H1 (cell line): ENCODE results near the gene ZNF677. TPM values are rescaled to one million over a fixed set of nuclear protein-coding genes. Genes with fewer than 3 reads are reported as not detected.

ENCODE experiments used
- CTCF ChIA-PET: fragments of 300-600 bp; sonication (Branson Sonifier 250); formaldehyde crosslinking; loops from one replicate; lab custom pipeline; 2021; ENCODE audit not compliant: partially characterized antibody; lab: Charles Lee
- POLR2A ChIA-PET: fragments of 300-600 bp; sonication (Branson Sonifier 250); formaldehyde crosslinking; loops from one replicate; lab custom pipeline; 2021; ENCODE audit warnings: inconsistent platforms; ENCODE audit not compliant: partially characterized antibody; lab: Charles Lee
- DNase-seq, 2 experiments: peaks; one replicate each; pipeline versions ENCODE4 v3.0.0 to v3.0.0-alpha.2; 2010 to 2022; ENCODE audit warnings: low spot score in 2 of 2, low read depth in 1 of 2, mixed read lengths in 1 of 2
- FAIRE-seq: peaks from 2 replicates; lab custom pipeline; 2011; peaks lifted over from hg19 to GRCh38; lab: Jason Lieb, UNC
- H2AFZ ChIP-seq: 2 replicates; pipeline ENCODE4 v1.8.1; 2012; ENCODE audit warnings: low read length, inconsistent platforms
- H2AK5ac ChIP-seq: 2 replicates; pipeline ENCODE4 v1.6.1; 2013; ENCODE audit warnings: low read depth, low read length
- H2BK120ac ChIP-seq: replicated peaks from 2 replicates; pipeline ENCODE3; 2013; ENCODE audit warnings: low read depth, low read length, inconsistent platforms
- H2BK12ac ChIP-seq: 2 replicates; pipeline ENCODE4 v1.6.1; 2013; ENCODE audit warnings: low read depth, low read length
- H2BK15ac ChIP-seq: 2 replicates; pipeline ENCODE4 v1.6.1; 2013; ENCODE audit warnings: low read length
- H2BK20ac ChIP-seq: 2 replicates; pipeline ENCODE4 v1.6.1; 2013; ENCODE audit warnings: low read length
- H2BK5ac ChIP-seq: 2 replicates; pipeline ENCODE4 v1.6.1; 2013; ENCODE audit warnings: low read depth, low read length
- H3K14ac ChIP-seq: 2 replicates; pipeline ENCODE4 v1.6.1; 2013; ENCODE audit warnings: inconsistent platforms; ENCODE audit not compliant: insufficient read length
- H3K18ac ChIP-seq: 2 replicates; pipeline ENCODE4 v1.6.1; 2013; ENCODE audit warnings: low read length; ENCODE audit errors: extremely low read depth
- H3K23ac ChIP-seq: 2 replicates; pipeline ENCODE4 v1.6.1; 2013; ENCODE audit warnings: inconsistent platforms; ENCODE audit not compliant: insufficient read length
- H3K23me2 ChIP-seq: 2 replicates; pipeline ENCODE4 v1.6.1; 2013; ENCODE audit warnings: low read depth, low read length
- H3K27ac ChIP-seq: 2 replicates; pipeline ENCODE4 v1.6.1; 2011; ENCODE audit warnings: low read depth, low read length, inconsistent platforms
- H3K27me3 ChIP-seq, 4 experiments: replicated peaks in 1 of 4; 1 replicate in 1 of 4; 2 replicates in 3 of 4; pipeline versions ENCODE4 v1.6.1 to v1.8.1; 2011 to 2013; ENCODE audit warnings: low read length in 3 of 4, mild to moderate bottlenecking in 3 of 4, inconsistent platforms in 2 of 4, mixed read lengths in 2 of 4, moderate library complexity in 1 of 4; ENCODE audit not compliant: control insufficient read depth in 3 of 4, insufficient read depth in 3 of 4; ENCODE audit errors: extremely low read depth in 1 of 4
- H3K36me3 ChIP-seq, 4 experiments: 2 replicates each; pipeline versions ENCODE4 v1.6.1 to v1.8.1; 2011 to 2013; ENCODE audit warnings: mild to moderate bottlenecking in 4 of 4, low read length in 3 of 4, moderate library complexity in 2 of 4, control low read depth in 1 of 4, inconsistent platforms in 1 of 4; ENCODE audit not compliant: insufficient read depth in 4 of 4, control insufficient read depth in 2 of 4
- H3K4ac ChIP-seq: replicated peaks from 2 replicates; pipeline ENCODE3; 2013; ENCODE audit warnings: low read length, low read depth, mixed read lengths, inconsistent platforms; ENCODE audit not compliant: insufficient read length
- H3K4me1 ChIP-seq, 4 experiments: replicated peaks in 1 of 4; 1 replicate in 1 of 4; 2 replicates in 3 of 4; pipeline versions ENCODE4 v1.6.1 to v1.8.1; 2011 to 2013; ENCODE audit warnings: low read length in 3 of 4, inconsistent platforms in 2 of 4, mixed read lengths in 1 of 4; ENCODE audit not compliant: insufficient read depth in 4 of 4, control insufficient read depth in 3 of 4
- H3K4me2 ChIP-seq, 2 experiments: 2 replicates each; pipeline versions ENCODE4 v1.6.1 to v1.8.1; 2011 to 2013; ENCODE audit warnings: low read depth in 2 of 2, low read length in 2 of 2, control low read depth in 1 of 2, inconsistent platforms in 1 of 2, mild to moderate bottlenecking in 1 of 2; ENCODE audit not compliant: insufficient read depth in 1 of 2
- H3K4me3 ChIP-seq, 4 experiments: fragments of 200-600, 300-600 bp in 1 of 4; sonication (generic), shearing (Covaris generic), sonication (Bioruptor Twin) in 1 of 4; 2 replicates each; pipeline versions ENCODE4 v1.5.1 to v1.8.1; 2011 to 2016; ENCODE audit warnings: low read length in 4 of 4, low read depth in 3 of 4, control low read depth in 2 of 4, inconsistent platforms in 2 of 4, mild to moderate bottlenecking in 2 of 4, mixed read lengths in 1 of 4, moderate library complexity in 1 of 4; ENCODE audit not compliant: insufficient read depth in 2 of 4; ENCODE audit errors: extremely low read depth in 1 of 4
- H3K56ac ChIP-seq: replicated peaks from 2 replicates; pipeline ENCODE3; 2013; ENCODE audit warnings: low read depth, mild to moderate bottlenecking, mixed read lengths, low read length, inconsistent platforms; ENCODE audit not compliant: insufficient read length
- H3K79me1 ChIP-seq: 2 replicates; pipeline ENCODE4 v1.6.1; 2013; ENCODE audit warnings: low read depth, low read length, control low read depth
- H3K79me2 ChIP-seq, 2 experiments: 2 replicates each; pipeline versions ENCODE4 v1.6.1 to v1.8.1; 2012 to 2013; ENCODE audit warnings: low read length in 2 of 2, mild to moderate bottlenecking in 2 of 2, inconsistent platforms in 1 of 2; ENCODE audit not compliant: insufficient read depth in 2 of 2, control insufficient read depth in 1 of 2
- H3K9ac ChIP-seq, 4 experiments: replicated peaks in 1 of 4; 1 replicate in 1 of 4; 2 replicates in 3 of 4; pipeline versions ENCODE4 v1.6.1 to v1.8.1; 2011 to 2013; ENCODE audit warnings: low read depth in 3 of 4, low read length in 3 of 4, control low read depth in 2 of 4, mild to moderate bottlenecking in 2 of 4, moderate library complexity in 2 of 4, inconsistent platforms in 1 of 4; ENCODE audit errors: extremely low read depth in 1 of 4
- H3K9me3 ChIP-seq, 2 experiments: 2 replicates each; pipeline versions ENCODE4 v1.6.1 to v1.8.1; 2012 to 2013; ENCODE audit warnings: mild to moderate bottlenecking in 2 of 2, moderate library complexity in 2 of 2, control low read depth in 1 of 2, inconsistent platforms in 1 of 2, low read depth in 1 of 2, low read length in 1 of 2, mixed read lengths in 1 of 2; ENCODE audit not compliant: insufficient read depth in 2 of 2
- H4K20me1 ChIP-seq, 2 experiments: replicated peaks in 1 of 2; 2 replicates each; pipeline versions ENCODE3 to v1.8.1; 2011 to 2013; ENCODE audit warnings: inconsistent platforms in 2 of 2, low read length in 2 of 2, mild to moderate bottlenecking in 1 of 2; ENCODE audit not compliant: insufficient read depth in 2 of 2, control insufficient read depth in 1 of 2
- H4K5ac ChIP-seq: 2 replicates; pipeline ENCODE4 v1.6.1; 2013; ENCODE audit warnings: low read length, low read depth, mixed read lengths, inconsistent platforms; ENCODE audit not compliant: insufficient read length
- H4K8ac ChIP-seq: 2 replicates; pipeline ENCODE4 v1.8.0; 2013; ENCODE audit warnings: mild to moderate bottlenecking, moderate library complexity, low read length, inconsistent platforms; ENCODE audit not compliant: insufficient read depth; ENCODE audit errors: extremely low read depth
- H4K91ac ChIP-seq: replicated peaks from 2 replicates; pipeline ENCODE3; 2013; ENCODE audit warnings: low read length, mixed read lengths, inconsistent platforms; ENCODE audit not compliant: insufficient read length
- ATF3 ChIP-seq: IDR thresholded peaks from 2 replicates; pipeline ENCODE4 v1.6.1; 2011; ENCODE audit warnings: low read depth, mild to moderate bottlenecking, low read length; ENCODE audit not compliant: insufficient read depth
- BACH1 ChIP-seq: IDR thresholded peaks from 2 replicates; pipeline ENCODE4 v1.6.1; 2012; ENCODE audit warnings: low read length, improper control_type of control experiment
- EGR1 ChIP-seq: IDR thresholded peaks from 2 replicates; pipeline ENCODE4 v1.6.1; 2011; ENCODE audit warnings: low read depth, low read length, borderline replicate concordance
- PHF8 ChIP-seq: fragments of 200-600 bp; sonication (generic); conservative IDR thresholded peaks from 2 replicates; pipeline ENCODE4 v1.7.1; 2012; ENCODE audit warnings: low read depth, mild to moderate bottlenecking, inconsistent platforms, low read length, moderate library complexity
- USF2 ChIP-seq: IDR thresholded peaks from 2 replicates; pipeline ENCODE4 v1.6.1; 2011; ENCODE audit warnings: low read length, improper control_type of control experiment
- WGBS, 2 experiments: shearing (Covaris generic) in 1 of 2; methylation state at CpG; one replicate each; pipeline versions ENCODE4 v1.1.6 to v1.1.7; 2013 to 2015; ENCODE audit warnings: low lambda C conversion rate in 2 of 2, mixed read lengths in 2 of 2, inconsistent platforms in 1 of 2, low coverage in 1 of 2, missing lambda C conversion rate in 1 of 2; ENCODE audit not compliant: insufficient replicate concordance in 2 of 2, insufficient coverage in 1 of 2, insufficient read length in 1 of 2; ENCODE audit errors: extremely low coverage in 1 of 2, missing lambda C conversion rate in 1 of 2; 5-methylcytosine and 5-hydroxymethylcytosine counted together
- polyA plus RNA-seq, 7 experiments: library from polyadenylated mRNA; depleted of rRNA in 3 of 7; stranded (reverse) in 5 of 7; unstranded in 2 of 7; fragments of >200 nt in 5 of 7; fragments of 200-250 nt in 2 of 7; gene quantifications; 1 replicate in 5 of 7; 2 replicates in 1 of 7; 4 replicates in 1 of 7; pipeline versions ENCODE4 v1.2.1 to v1.2.3, GENCODE V29; 2011 to 2013; ENCODE audit warnings: missing spikeins in 2 of 7, mixed read lengths in 2 of 7
- total RNA-seq: library from RNA; stranded (reverse); fragmentation: NEBNext Ultra II Directional; extraction: Animal tissue kit (Norgen Biotek cat#: 25700); gene quantifications from 2 replicates; pipeline ENCODE4 v1.2.1, GENCODE V29; 2021

Gene ZNF677
- total and polyA plus RNA-seq, 2 of the 8 experiments (the other 6 are each of a cell fraction or from before 2014, with no cell fraction given): 29.6 to 37.0 TPM

- no peak overlapping the region for H2BK12ac ChIP-seq
- H3K36me3 ChIP-seq: no peaks in the 10 kb centered on the region; a peak in 1 of 8 replicates
- H3K56ac ChIP-seq: no peak overlapping the region
- WGBS, 2 experiments: 88% methylated on average over 15 of the region's 20 CpGs; no CpG with 5 or more reads in 1 of the 2 experiments
- no peak overlapping the region for H2AFZ ChIP-seq
- TF ChIP-seq USF2: no peak
- TF ChIP-seq EGR1: no peak
- TF ChIP-seq ATF3: no peak
- TF ChIP-seq PHF8: no peak
- no peak for TF ChIP-seq BACH1
- no peak overlapping the region for H2AK5ac ChIP-seq
- no peaks in the 10 kb centered on the region for H3K79me1 ChIP-seq
- no peak overlapping the region for H4K5ac ChIP-seq
- no peaks in the 10 kb centered on the region for H3K79me2 ChIP-seq
- no peak overlapping the region for H3K27ac ChIP-seq
- no peak overlapping the region for H2BK20ac ChIP-seq
- H4K8ac ChIP-seq: no peak overlapping the region
- H2BK15ac ChIP-seq: no peak overlapping the region
- no peak overlapping the region for H3K4me3 ChIP-seq
- H2BK120ac ChIP-seq: no peak overlapping the region
- H3K18ac ChIP-seq: no peak overlapping the region
- H3K23ac ChIP-seq: no peak overlapping the region
- no peak for FAIRE-seq
- CTCF ChIA-PET: interaction anchor here (1.6 kb wide), 1 partner anchor 29 kb away, joined by 4 read pairs; no protein-coding TSS in a partner anchor
- POLR2A ChIA-PET: no interaction called here
- H2BK5ac ChIP-seq: no peak overlapping the region
- DNase-seq: no peak
- H3K4ac ChIP-seq: no peak overlapping the region
- no peak overlapping the region for H3K9ac ChIP-seq
- no peak overlapping the region for H3K14ac ChIP-seq
- peaks cover 22 to 69% of the 10 kb centered on the region in 2 experiments for H3K9me3 ChIP-seq
- no peak overlapping the region for H3K4me2 ChIP-seq
- H4K91ac ChIP-seq: no peak overlapping the region
- no peaks in the 10 kb centered on the region for H3K23me2 ChIP-seq
- no peaks in the 10 kb centered on the region for H3K27me3 ChIP-seq
- no peaks in the 10 kb centered on the region for H3K4me1 ChIP-seq
- H4K20me1 ChIP-seq: no peaks in the 10 kb centered on the region
Measured at GRCh38 chr19:53224606-53225005, 30.1 kb downstream of the ZNF677 start.
